Stimulated activated CD4-positive, alpha-beta T cell treated with anti-CD3 and anti-CD28 coated beads, Interleukin-1b, Interleukin-23, amount 100 ng/mL, for 1 hour (primary cell): Measurements from ENCODE around the gene TNNI2.

Experiments
- DNase-seq, 2 donors: peaks; one replicate each; pipeline ENCODE4 v3.0.0-alpha.2; 2020; ENCODE audit warnings: low read depth in 2 of 2

The TNNI2 gene

GRCh38 chr11:1821562-1821961 is 17.2 kb upstream of the TNNI2 start:
- no peak for DNase-seq

- no peak for DNase-seq
Measured at GRCh38 chr11:1822648-1823375, 16.0 kb upstream of the TNNI2 start.

GRCh38 chr11:1823376-1824220 is 15.2 kb upstream of the TNNI2 start:
- no peak for DNase-seq

- no peak for DNase-seq
Measured at GRCh38 chr11:1824221-1825038, 14.4 kb upstream of the TNNI2 start.

- no peak for DNase-seq
Measured at GRCh38 chr11:1825039-1825740, 13.6 kb upstream of the TNNI2 start.

GRCh38 chr11:1825785-1826451 is 12.9 kb upstream of the TNNI2 start:
- no peak for DNase-seq

- no peak for DNase-seq
Measured at GRCh38 chr11:1826552-1827094, 12.2 kb upstream of the TNNI2 start.

GRCh38 chr11:1827095-1827813 is 11.5 kb upstream of the TNNI2 start:
- no peak for DNase-seq

GRCh38 chr11:1827931-1828330 is 10.8 kb upstream of the TNNI2 start:
- no peak for DNase-seq

- DNase-seq, result no peak
Measured at GRCh38 chr11:1828542-1828941, 10.2 kb upstream of the TNNI2 start.

GRCh38 chr11:1829039-1829820 is 9.6 kb upstream of the TNNI2 start:
- DNase-seq, result no peak

- no peak for DNase-seq
Measured at GRCh38 chr11:1830004-1830321, 8.8 kb upstream of the TNNI2 start.

GRCh38 chr11:1830322-1831223 is 8.2 kb upstream of the TNNI2 start:
- no peak for DNase-seq

GRCh38 chr11:1831338-1832210 is 7.2 kb upstream of the TNNI2 start:
- no peak for DNase-seq

GRCh38 chr11:1832211-1832919 is 6.4 kb upstream of the TNNI2 start:
- peak; percentile 26 to 66 for DNase-seq

GRCh38 chr11:1832920-1833295 is 5.9 kb upstream of the TNNI2 start:
- no peak for DNase-seq

- DNase-seq, result no peak
Measured at GRCh38 chr11:1834062-1834610, 4.6 kb upstream of the TNNI2 start.
